ENCODE data around the gene WWOX.

- TF ChIP-seq POLR2A (IDR thresholded peaks at IDR 0.05; ENCODE audit: low read depth, low read length) (no peak), POLR2AphosphoS5 (IDR thresholded peaks at IDR 0.05; ENCODE audit: low read depth, low read length) (no peak), SPI1 (IDR thresholded peaks at IDR 0.05; ENCODE audit: low read depth, low read length) (no peak)
Measured at GRCh38 chr16:78205506-78205905, 106.1 kb downstream of the WWOX start.

Measured in GM12891 (cell line).